ES-I3 (cell line): ENCODE data around the gene DENND1C.

Experiments
- H3K36me3 ChIP-seq: 2 replicates; pipeline ENCODE4 v1.6.1; 2013; ENCODE audit warnings: mild to moderate bottlenecking, low read length, control low read depth, moderate library complexity; ENCODE audit not compliant: insufficient read depth
- H3K4me1 ChIP-seq: 2 replicates; pipeline ENCODE4 v1.6.1; 2013; ENCODE audit warnings: mild to moderate bottlenecking, control low read depth, low read length; ENCODE audit not compliant: insufficient read depth
- H3K9ac ChIP-seq: 2 replicates; pipeline ENCODE4 v1.6.1; 2013; ENCODE audit warnings: low read depth, mild to moderate bottlenecking, low read length, moderate library complexity
- H3K9me3 ChIP-seq: 2 replicates; pipeline ENCODE4 v1.6.1; 2013; ENCODE audit warnings: mild to moderate bottlenecking, low read length, moderate library complexity; ENCODE audit not compliant: control insufficient read depth, insufficient read depth

DENND1C gene

GRCh38 chr19:6459262-6460098, 22.1 kb downstream of the DENND1C start, which contains the start of gene SLC25A23:
TSS of gene SLC25A23 (minus strand) at chr19:6459792. CDS start at chr19:6459628, 164 bp downstream.
- peak within 1 kb of the TSS; percentile 79 for H3K9ac ChIP-seq
- no peaks in the 10 kb centered on the region for H3K36me3 ChIP-seq
- no peaks in the 10 kb centered on the region for H3K9me3 ChIP-seq
- peaks cover 9% of the 10 kb centered on the region; the same call in 1 of the 2 replicates for H3K4me1 ChIP-seq

DNA sequence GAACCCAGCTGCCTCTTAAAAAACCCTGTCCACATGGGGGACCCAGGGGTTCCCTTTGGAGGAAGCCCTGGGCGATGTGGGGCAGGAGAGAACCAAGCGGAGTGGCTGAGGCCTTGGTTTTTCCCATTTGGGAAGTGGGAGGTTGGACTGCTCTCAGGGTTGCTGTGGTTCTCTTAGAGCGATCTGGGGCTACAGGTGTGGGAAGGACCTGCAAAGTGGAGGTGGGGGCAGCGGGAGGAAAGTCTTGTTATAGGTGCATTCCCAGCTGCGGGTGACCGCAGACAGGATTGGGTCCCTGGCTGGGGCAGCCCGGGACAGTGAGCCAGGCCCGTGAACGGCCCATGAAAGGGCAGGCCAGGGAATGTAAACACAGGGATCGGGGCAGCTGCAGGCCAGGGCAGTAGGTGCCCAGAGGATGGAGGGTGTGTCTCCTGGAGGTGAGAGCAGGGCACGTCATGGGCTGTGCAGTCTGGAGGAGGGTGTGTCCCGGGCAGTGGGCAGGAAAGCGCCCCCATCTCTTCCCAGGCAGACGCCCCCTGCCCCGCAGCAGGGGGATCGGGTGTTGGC, 22.8 kb downstream of the DENND1C start:
- Histone ChIP-seq H3K9me3 (peaks cover 5% of the 10 kb centered on the region), H3K4me1 (peaks cover 9% of the 10 kb centered on the region; the same call in 1 of the 2 replicates), H3K36me3 (peaks cover 2% of the 10 kb centered on the region; the same call in 1 of the 2 replicates), H3K9ac (peak overlapping the region; percentile 79; the same call in 1 of the 2 replicates)

GRCh38 chr19:6457958-6458694, 23.5 kb downstream of the DENND1C start:
- Histone ChIP-seq H3K9ac (peak overlapping the region; percentile 79; the same call in 1 of the 2 replicates), H3K4me1 (peaks cover 9% of the 10 kb centered on the region; the same call in 1 of the 2 replicates), H3K9me3 (peaks cover 5% of the 10 kb centered on the region), H3K36me3 (peaks cover 5% of the 10 kb centered on the region; the same call in 1 of the 2 replicates)

GRCh38 chr19:6455924-6456323, 25.7 kb downstream of the DENND1C start:
- Histone ChIP-seq H3K4me1 (peaks cover 9% of the 10 kb centered on the region; the same call in 1 of the 2 replicates), H3K9ac (no peak overlapping the region), H3K9me3 (peaks cover 5% of the 10 kb centered on the region), H3K36me3 (peaks cover 5% of the 10 kb centered on the region; the same call in 1 of the 2 replicates)

DNA sequence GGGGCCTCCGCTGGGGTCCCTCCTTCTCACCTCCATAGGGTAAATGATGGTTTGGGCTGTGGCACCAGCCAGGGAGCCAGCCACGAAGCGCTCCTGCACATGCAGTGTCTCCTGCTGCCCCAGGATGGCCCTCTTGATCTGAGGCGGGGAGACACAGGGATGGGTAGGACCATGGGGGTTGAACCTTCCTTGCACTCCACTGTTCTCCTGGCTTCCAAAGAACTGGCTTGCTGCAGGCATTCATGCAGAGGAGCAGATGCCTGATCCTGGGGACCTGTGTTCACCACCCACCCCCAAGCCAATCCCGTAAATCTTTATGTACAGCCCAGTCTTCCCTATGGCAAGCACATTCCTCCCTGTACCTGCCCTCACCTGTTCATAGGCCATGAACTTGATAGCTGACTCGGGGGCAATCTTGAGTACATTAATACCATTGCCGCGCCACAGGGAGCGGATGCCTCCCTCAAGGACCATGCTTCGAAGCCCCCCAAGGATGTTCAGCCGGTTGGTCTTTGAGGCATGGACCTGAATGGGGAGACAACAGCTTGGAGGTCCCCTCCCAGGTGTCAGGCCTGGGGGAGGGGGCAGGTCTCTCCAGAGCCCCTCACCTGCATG, 27.5 kb downstream of the DENND1C start:
- Histone ChIP-seq H3K9ac (no peak overlapping the region), H3K36me3 (peaks cover 5% of the 10 kb centered on the region; the same call in 1 of the 2 replicates)

GRCh38 chr19:6452899-6453298, 28.7 kb downstream of the DENND1C start:
- Histone ChIP-seq H3K9ac (no peak overlapping the region), H3K4me1 (no peaks in the 10 kb centered on the region), H3K36me3 (peaks cover 5% of the 10 kb centered on the region; the same call in 1 of the 2 replicates), H3K9me3 (peaks cover 5% of the 10 kb centered on the region)

More for the DNA sequence above, 27.5 kb downstream of the DENND1C start:
- Histone ChIP-seq H3K4me1 (peaks cover 9% of the 10 kb centered on the region; the same call in 1 of the 2 replicates), H3K9me3 (peaks cover 5% of the 10 kb centered on the region)

DNA sequence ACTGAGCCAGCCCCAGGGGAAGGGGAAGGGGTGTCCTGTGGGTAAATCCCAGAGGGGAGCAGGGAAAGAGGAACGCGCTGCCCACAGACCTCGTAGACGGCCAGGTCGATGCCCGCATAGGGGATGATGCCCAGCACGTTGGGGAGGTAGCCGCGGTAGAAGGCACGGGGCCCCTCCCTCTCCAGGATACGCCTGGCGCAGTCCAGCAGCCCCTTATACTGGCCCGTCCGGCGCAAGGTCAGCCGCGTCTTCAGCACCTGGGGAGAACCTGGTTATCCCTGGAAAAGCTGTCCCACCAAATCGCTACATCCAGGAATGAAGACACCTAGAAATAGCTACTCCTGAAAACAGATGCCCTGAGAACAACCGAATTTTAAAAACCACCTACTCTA, 29.4 kb downstream of the DENND1C start:
- H3K9ac ChIP-seq, result no peak overlapping the region
- H3K4me1 ChIP-seq, result no peaks in the 10 kb centered on the region
- H3K36me3 ChIP-seq, result peaks cover 5% of the 10 kb centered on the region; the same call in 1 of the 2 replicates
- H3K9me3 ChIP-seq, result peaks cover 5% of the 10 kb centered on the region

DNA sequence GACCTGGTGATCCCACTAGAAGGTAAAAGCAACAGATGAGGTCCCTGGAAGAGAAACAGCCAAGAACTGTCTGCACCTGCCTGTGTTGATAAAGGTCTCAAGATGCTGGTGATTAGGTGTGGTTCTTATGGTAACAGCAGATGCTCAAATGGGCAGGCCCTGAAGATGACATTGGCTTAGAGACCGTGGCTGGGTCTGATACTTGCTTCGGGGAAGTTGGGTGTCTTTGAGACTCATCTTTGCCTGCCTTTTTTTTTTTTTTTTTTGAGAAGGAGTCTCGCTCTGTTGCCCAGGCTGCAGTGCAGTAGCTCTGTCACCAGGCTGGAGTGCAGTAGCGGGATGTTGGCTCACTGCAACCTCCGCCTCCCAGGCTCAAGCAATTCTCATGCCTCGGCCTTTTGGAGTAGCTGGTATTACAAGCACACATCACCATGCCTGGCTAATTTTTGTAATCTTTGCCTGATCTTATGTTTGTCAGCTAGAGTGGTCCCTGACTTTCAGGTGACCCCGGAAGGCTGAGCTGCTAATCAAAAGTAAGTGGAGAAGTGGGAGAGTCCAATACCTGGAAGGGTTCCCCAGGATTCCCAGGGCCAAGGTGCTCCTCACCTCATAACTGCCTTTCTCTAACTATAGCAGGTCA, 29.9 kb downstream of the DENND1C start:
- Histone ChIP-seq H3K9me3 (peaks cover 5% of the 10 kb centered on the region), H3K36me3 (peaks cover 8% of the 10 kb centered on the region)

DNA sequence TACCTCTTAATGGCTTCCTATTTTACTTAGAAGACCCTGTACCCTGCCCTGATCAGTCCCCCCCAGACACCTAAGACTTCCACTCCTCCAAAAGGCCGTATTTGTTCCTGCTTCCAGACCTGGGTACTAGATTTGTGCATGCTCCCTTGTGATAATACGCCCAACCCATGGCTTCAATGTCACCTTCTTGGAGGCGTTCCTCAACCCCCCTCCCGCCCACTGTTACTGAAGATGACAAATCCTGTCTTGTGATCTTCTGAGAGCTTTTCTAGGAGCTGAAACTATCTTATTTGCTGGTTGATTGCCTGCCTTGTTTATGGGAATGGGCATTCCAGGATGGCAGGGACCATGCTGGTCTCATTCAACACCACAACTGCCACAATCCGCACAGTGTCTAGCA, 31.4 kb downstream of the DENND1C start:
- H3K4me1 ChIP-seq, result no peaks in the 10 kb centered on the region
- H3K9ac ChIP-seq, result no peak overlapping the region
- H3K36me3 ChIP-seq, result peaks cover 9% of the 10 kb centered on the region
- peaks cover 5% of the 10 kb centered on the region for H3K9me3 ChIP-seq

More for the DNA sequence above, 29.9 kb downstream of the DENND1C start:
- Histone ChIP-seq H3K4me1 (no peaks in the 10 kb centered on the region), H3K9ac (no peak overlapping the region)

GRCh38 chr19:6448045-6448444, 33.5 kb downstream of the DENND1C start:
- Histone ChIP-seq H3K4me1 (no peaks in the 10 kb centered on the region), H3K36me3 (peaks cover 4% of the 10 kb centered on the region; the same call in 1 of the 2 replicates), H3K9me3 (no peaks in the 10 kb centered on the region), H3K9ac (no peak overlapping the region)

DNA sequence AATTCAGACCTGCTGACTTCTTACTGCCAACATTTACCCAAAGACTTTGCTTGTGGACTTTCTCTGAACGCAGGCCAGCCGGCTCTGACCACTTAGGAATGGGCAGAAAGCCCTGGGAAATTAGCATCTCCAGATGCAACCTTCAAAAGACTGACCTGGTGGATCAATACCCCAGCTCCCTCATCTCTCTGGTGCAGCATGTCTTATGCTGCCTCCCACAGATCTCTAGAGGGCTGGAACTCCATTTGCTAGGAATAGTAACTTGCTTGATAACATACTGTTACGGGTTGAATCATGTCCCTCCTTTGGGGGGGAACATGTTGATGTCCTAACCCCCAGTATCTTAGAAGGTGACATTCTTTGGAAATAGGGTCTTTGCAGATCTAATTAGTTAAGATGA, 35.1 kb downstream of the DENND1C start:
- Histone ChIP-seq H3K4me1 (no peaks in the 10 kb centered on the region), H3K36me3 (peaks cover 4% of the 10 kb centered on the region; the same call in 1 of the 2 replicates), H3K9me3 (no peaks in the 10 kb centered on the region), H3K9ac (no peak overlapping the region)

DNA sequence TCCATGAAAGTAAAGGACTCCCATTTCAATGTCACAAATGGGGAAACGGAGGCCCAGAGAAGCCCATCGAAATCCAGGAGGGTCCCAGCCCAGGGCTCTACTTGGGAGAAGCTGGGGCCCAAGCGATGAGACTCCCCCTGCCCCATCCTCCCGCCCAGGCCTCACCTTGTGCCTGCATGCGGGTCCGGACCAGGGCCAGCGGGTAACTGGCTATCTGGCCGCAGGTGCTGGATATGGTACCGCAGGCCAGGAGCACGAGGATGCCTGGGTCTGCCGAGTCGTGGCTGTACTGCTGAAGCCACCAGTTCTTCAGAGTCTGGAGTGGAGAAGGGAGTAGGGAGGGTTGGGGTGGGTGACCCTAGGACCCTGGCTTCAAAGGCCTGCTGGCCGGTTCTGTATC, 37.6 kb downstream of the DENND1C start:
- Histone ChIP-seq H3K9me3 (no peaks in the 10 kb centered on the region), H3K36me3 (peaks cover 4% of the 10 kb centered on the region; the same call in 1 of the 2 replicates), H3K4me1 (no peaks in the 10 kb centered on the region), H3K9ac (no peak overlapping the region)

GRCh38 chr19:6442087-6442688, 39.4 kb downstream of the DENND1C start:
- Histone ChIP-seq H3K4me1 (no peaks in the 10 kb centered on the region), H3K36me3 (peaks cover 4% of the 10 kb centered on the region; the same call in 1 of the 2 replicates), H3K9me3 (no peaks in the 10 kb centered on the region), H3K9ac (no peak overlapping the region)
